DND-41 (cell line): ENCODE measurements around the gene KRT4.

Experiments used
- EZH2 ChIP-seq: IDR thresholded peaks from 3 replicates; pipeline ENCODE4 v1.6.1; 2012; ENCODE audit warnings: borderline replicate concordance, low read depth, mild to moderate bottlenecking, moderate library complexity, low read length, inconsistent platforms; ENCODE audit not compliant: severe bottlenecking
- TF ChIP-seq, protein P1 (sequence below): IDR thresholded peaks from 2 replicates; pipeline ENCODE4 v1.5.1; 2012; ENCODE audit warnings: borderline replicate concordance, low read length, moderate library complexity, mild to moderate bottlenecking; ENCODE audit not compliant: poor library complexity, severe bottlenecking; ENCODE audit errors: extremely low read depth

DNA sequence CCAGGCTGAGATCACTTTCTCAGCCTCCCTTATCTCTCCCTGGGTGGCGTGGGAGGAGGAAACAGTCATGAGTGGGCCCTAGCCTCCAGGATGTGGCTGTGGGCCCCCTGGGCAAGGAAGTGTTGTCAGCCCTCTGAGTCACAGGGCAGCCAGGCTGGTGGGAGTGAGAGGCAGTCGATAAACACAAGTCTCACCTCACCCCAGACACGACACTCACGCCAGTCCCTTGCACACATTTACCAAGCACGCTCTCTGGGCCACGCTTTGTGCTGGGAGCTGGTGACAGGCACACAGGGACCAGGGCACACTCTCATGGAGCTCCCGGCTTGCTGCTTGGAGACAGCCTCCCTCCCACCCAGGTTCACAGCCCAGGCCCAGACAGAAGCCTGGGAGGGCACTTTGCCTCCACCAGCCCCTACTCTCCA lies 22.1 kb upstream of the KRT4 start:
- TF ChIP-seq, protein P1, sequence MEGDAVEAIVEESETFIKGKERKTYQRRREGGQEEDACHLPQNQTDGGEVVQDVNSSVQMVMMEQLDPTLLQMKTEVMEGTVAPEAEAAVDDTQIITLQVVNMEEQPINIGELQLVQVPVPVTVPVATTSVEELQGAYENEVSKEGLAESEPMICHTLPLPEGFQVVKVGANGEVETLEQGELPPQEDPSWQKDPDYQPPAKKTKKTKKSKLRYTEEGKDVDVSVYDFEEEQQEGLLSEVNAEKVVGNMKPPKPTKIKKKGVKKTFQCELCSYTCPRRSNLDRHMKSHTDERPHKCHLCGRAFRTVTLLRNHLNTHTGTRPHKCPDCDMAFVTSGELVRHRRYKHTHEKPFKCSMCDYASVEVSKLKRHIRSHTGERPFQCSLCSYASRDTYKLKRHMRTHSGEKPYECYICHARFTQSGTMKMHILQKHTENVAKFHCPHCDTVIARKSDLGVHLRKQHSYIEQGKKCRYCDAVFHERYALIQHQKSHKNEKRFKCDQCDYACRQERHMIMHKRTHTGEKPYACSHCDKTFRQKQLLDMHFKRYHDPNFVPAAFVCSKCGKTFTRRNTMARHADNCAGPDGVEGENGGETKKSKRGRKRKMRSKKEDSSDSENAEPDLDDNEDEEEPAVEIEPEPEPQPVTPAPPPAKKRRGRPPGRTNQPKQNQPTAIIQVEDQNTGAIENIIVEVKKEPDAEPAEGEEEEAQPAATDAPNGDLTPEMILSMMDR = no peak
- no peak for TF ChIP-seq EZH2
